Suppressor macrophage (primary cell): ENCODE results near the gene PNPLA3.

Experiments used
- DNase-seq, 4 experiments: peaks; one replicate each; pipeline ENCODE4 v3.0.0-alpha.2; 2020 to 2022

The PNPLA3 gene

DNA sequence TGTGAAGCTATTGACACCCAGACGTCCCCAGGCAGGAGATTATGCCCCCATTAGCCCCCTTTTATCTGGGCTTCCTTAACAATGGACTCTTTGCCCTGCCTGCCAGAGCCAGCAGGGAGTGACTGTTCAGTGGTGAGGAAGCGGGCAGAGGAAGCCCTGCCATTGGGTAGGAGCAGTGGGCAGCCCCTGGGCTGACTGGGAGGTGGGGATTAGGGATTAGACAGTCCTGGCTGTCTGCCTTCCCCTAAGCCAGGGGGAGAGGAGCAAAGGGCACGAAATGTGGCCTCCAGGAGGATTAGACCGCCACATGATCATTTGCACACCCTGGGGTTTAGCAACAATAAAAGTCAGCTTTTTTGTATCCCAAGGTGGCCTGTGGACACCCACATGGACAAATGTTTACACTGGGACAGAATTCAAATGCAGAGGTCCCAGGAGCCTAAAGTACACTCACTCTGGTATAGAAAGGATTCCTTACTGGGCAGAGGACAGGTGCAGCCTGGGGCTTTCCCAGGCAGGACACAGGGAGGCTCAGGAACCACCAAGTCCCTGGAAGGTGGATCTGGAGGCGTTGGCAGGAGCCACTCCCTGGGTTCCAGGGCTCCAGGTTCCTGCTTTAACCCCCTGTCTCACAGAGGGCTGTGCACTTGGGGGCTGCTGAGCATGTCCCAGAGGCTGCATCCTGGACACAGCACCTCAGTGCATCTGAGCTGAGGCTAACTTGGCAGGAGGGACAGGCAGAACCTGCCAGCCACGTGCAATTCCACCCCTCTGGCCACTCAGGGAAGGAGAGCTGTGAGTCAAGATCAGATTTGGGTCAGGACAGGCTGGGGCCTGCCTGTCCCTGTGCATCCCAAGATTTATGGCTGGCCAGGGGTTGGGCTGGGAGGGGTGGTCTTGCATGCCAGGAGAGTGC, 2.1 kb downstream of the PNPLA3 start:
- DNase-seq: peak; percentile 54 to 81 (median 66)

DNA sequence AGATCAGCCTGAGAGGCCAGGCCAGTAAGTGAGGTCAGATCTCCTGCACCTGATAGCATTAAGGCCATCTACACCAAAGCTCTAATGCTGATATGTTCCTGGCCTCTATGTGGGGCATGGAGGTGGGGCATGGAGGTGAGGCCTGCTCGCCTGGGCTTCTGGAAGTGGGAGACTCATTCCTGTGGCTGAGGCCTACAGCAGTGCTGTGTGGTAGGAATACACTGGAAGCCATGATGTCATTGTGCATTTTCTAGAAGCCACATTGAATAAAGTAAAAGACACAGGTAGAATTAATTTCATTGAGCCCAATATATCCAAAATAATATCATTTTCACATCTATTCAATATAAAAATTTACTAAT, 2.7 kb downstream of the PNPLA3 start:
- no peak for DNase-seq

DNA sequence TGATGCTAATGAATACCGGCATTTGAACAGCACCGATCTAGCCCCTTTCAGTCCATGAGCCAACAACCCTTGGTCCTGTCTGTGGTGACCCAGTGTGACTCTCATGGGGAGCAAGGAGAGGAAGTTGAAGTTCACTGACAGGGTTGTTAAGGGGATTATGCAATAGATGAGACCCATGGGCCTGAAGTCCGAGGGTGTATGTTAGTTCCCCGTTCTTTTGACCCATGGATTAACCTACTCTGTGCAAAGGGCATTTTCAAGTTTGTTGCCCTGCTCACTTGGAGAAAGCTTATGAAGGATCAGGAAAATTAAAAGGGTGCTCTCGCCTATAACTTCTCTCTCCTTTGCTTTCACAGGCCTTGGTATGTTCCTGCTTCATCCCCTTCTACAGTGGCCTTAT, 4.9 kb downstream of the PNPLA3 start:
- peak; percentile 75 to 95 (median 91) for DNase-seq

DNA sequence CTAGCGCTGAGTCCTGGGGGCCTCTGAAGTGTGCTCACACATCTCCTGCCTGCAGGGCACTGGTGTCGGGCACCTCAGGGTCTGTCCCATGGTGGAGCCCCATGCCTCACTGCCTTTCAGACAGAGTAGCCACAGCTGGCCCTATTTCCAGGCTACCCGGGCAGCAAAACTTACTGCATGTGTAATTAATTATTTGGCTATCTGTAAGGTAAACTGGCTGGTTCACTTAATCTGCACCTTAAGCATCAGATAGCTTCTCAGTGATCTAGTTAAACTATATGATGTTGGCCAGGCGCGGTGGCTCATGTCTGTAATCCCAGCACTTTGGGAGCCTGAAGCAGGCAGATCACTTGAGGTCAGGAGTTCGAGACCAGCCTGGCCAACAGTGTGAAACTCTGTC, 5.3 kb downstream of the PNPLA3 start:
- no peak for DNase-seq

DNA sequence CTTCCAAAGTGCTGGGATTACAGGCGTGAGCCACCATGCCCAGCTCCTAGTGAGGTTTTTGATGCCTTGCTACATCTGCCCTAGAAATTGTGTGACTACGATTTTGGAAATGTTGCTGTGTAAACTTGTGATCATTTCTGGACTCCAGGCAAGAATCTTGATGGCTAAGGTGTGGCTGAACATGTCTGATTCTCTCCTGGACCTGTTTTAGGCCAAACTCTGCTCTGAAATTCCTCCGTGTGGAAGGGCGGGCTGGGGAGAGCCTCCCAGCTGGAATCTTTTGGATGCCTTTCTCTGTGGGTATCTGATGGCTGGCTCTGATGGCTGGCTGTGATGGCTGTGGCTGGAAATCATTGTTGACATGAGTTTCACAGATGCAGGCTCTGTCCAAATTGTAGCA, 8.2 kb downstream of the PNPLA3 start:
- no peak for DNase-seq

DNA sequence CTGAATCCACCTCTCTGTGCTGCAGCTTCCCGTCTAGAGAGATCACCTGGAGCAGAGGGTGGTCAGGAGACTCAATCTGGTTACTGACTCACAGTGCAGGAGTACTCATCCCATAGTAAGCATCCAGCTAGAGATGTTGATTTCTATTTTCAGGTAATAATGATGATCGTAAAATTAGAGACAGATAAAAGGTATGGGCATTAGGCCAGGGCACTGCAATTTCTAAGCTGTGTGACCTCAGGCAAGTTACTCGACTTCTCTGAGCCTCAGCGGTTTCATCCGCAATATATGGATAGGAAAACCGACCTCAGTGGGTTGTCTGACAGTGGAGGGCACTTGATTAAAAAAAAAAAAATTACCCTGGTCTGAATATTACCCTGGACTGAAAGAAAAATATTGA, 17.8 kb downstream of the PNPLA3 start:
- no peak for DNase-seq

DNA sequence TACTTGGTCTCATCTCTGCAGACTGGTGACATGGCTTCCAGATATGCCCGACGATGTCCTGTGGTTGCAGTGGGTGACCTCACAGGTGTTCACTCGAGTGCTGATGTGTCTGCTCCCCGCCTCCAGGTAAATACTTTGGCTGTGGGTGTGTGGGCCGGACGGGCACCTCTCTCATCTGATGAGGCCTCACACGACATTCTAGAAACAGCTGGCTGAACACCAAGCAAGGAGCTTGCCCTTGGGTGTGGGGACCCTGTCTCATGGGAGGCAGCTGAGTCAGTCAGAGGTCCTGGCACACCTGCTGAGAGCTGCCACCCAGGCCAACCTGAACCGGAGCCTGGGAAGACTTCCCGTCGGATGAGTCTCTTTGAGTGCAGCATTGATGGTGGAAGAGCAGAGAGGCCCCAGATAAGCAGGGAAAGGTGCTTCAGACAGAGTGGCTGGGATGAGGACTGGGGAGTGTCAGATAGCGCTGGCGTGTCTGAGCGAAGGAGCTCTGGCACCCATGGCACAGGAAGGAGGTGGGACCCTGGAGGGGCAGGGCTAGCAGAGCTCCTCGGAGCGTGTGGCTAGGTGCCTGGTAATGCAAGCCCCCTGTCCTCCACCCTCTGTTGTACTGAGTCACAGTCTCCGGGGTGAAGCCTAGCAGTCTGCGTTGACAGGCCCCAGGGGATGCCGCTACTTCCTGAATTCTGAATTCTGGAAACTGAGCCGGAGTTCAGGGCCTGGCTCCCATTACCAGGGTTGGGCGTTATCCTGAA, 21.2 kb downstream of the PNPLA3 start:
- no peak for DNase-seq

DNA sequence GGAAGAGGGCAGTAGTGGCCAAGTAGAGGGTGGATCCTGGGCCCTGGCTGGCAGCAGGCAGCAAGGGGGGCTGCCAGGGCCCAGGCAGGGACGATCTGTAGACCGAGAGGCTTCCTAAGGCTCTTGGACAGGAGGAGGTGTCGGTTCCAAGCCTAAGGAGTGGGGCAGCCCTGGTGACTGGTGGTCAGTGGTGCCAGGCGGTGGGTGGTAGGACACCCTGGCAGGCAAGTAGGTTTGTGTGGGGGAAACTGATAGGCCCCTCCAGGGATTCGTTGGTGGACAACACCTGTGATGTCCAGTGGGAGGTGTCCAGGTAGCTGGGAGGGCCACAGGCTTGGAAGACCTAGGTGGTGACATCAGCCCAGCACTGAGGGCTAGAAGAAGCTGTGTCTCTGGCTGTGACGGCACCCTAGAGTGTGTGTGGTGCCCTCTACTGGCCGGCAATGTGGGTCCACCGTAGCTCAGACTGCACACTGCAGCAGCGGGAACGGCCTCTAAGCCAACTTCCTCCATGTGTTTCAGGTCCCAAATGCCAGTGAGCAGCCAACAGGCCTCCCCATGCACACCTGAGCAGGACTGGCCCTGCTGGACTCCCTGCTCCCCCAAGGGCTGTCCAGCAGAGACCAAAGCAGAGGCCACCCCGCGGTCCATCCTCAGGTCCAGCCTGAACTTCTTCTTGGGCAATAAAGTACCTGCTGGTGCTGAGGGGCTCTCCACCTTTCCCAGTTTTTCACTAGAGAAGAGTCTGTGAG, 22.2 kb downstream of the PNPLA3 start:
- DNase-seq: peak; percentile 86 to 93 (median 88)

DNA sequence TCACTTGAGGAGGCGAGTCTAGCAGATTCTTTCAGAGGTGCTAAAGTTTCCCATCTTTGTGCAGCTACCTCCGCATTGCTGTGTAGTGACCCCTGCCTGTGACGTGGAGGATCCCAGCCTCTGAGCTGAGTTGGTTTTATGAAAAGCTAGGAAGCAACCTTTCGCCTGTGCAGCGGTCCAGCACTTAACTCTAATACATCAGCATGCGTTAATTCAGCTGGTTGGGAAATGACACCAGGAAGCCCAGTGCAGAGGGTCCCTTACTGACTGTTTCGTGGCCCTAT, 22.7 kb downstream of the PNPLA3 start:
- peak in 2 of 4 experiments; percentile 12 for DNase-seq

DNA sequence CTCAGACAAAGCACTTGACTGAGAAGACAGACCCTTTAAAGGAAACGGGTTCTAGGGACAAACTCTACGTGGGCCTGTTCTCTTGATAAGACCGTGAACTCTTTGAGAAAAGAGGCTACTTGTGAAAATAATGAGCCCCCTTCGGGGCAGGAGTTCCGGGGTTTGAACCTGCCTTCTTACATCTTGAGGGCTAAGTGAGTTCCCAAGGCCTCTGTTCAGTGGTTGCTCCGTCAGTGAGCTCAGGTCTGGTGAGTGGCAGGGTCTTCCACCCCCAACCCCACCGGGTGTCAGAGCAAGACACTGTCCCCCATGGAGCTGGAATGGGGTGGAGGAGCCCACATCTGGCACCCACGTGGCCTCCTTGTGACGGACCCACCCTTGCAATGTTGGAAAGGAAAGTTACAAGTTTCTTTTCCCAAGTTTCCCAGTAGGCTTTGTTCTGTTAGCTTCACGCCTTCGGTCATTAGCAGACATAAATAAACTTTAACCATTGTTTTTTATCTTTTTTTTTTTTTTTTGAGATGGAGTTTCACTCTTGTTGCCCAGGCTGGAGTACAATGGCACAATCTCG, 25.3 kb downstream of the PNPLA3 start:
- no peak for DNase-seq

DNA sequence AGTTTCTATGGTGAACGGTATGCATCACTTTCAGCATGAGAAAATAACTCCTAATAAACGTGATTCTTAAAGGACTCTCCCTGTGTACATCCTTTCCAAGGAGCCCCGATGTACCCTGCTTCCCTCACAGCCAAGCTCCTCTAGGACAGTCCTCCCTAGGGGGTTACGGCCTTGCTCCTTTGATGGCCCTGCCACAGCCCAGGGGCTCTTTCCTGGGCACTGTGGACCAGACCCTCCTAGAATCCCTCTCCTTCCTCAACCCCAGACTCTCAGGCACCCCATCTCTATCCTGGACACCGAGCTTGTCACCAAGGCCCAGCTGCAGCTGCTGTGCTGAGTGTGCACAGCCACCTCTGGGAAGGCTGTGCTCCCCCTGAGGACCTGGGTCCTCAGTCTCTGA, 27.8 kb downstream of the PNPLA3 start:
- DNase-seq: no peak

DNA sequence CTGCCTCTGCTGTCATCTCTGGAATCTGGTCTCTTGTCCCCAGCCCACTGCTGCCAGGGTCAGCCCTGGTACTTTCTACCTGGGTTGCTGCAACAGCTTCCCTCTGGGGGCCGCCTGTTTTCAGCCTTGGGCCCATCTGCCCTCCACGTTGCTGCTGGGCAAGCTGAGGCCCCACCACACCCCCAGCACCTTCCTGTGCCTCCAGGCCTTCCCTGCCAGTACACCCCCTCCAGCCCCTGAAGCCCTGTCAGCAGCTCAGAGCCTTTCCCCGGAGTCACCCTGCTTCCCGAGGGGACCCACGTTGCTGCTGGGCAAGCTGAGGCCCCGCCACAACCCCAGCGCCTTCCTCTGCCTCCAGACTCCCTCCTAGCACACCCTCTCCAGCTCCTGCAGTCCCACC, 28.4 kb downstream of the PNPLA3 start:
- DNase-seq: no peak

DNA sequence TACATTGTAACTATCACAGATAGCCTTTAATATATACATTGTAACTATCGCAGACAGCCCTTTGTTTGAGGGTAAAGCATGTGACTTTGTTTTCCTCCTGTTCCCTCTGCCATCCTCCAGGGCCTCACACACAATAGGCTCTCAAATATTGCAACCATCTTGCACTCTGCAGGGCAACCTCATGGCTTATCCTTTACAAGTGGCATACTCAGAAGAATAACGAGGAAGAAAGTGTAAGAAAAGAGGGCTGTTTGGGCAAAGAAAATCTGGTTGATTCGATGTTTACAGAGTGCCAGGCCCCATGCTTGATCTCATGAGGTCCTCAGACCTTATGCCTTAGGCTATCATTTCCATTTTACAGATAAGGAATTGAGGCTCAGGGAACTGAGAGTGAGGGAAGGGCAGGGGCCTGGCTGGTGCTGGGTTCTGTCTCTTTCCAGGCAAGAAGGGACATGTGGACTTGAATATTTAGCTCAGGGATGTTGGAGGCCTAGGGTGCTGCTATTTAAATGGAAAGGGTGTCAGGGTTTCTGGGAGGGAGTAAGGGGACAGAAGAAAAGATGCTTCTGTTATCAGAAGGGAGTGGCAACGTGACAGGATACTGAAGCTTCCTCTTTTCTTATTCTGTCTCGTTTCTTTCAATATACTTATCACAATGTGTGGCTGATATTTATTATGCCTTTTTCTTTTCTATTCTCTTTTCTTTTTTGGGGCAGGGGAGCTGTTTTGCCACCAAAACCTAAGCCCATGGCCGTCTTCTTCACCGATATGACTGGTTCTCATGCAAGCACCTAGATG, 30.6 kb downstream of the PNPLA3 start:
- peak in 2 of 4 experiments; percentile 9 to 28 for DNase-seq

DNA sequence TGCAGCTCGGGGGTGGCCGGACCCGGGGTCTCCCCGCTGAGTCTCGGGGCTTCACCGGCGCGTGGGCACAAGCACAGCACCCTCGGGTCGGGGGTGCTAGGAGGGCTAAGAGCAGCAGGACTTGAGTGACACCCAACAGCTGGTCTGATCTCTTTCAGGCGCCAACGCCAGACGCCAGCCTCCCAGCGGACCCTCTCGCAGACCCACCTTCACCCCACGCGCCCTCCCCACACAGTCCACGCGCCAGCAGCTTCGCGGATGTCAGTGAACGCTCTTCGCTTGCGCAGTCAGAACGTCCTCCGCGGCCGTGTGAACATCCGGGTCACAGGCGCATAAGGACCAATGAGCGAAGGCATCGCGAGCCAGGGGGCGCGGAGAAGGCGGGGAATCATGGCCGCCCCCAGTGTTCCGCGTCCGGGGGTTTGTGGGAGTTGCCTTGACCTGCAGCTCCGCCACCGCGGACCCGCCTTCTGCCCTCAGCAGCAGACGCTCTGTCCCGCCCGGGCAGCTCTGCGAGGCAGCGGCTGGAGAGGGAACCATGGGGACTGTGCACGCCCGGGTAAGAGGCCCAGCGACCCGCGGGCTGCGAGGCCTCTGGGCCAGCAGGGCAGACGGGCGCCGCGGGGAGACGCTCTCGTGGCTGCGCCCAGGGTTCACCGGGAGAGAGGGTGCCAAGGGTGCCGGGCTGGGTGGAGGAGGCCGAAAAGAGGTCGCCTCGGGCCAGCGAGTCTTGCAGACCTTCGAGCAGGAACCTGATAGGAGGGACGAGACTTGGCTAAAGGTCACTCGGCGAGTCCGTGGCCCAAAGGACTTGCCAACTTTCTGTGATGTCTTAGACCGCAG, 31.7 kb downstream of the PNPLA3 start, which contains the start of gene SAMM50:
TSS of gene SAMM50 (plus strand) at position 403 of the 843 bp plus-strand sequence. CDS start at position 539, 136 bp downstream.
- peak; percentile 95 to 97 (median 96) for DNase-seq

DNA sequence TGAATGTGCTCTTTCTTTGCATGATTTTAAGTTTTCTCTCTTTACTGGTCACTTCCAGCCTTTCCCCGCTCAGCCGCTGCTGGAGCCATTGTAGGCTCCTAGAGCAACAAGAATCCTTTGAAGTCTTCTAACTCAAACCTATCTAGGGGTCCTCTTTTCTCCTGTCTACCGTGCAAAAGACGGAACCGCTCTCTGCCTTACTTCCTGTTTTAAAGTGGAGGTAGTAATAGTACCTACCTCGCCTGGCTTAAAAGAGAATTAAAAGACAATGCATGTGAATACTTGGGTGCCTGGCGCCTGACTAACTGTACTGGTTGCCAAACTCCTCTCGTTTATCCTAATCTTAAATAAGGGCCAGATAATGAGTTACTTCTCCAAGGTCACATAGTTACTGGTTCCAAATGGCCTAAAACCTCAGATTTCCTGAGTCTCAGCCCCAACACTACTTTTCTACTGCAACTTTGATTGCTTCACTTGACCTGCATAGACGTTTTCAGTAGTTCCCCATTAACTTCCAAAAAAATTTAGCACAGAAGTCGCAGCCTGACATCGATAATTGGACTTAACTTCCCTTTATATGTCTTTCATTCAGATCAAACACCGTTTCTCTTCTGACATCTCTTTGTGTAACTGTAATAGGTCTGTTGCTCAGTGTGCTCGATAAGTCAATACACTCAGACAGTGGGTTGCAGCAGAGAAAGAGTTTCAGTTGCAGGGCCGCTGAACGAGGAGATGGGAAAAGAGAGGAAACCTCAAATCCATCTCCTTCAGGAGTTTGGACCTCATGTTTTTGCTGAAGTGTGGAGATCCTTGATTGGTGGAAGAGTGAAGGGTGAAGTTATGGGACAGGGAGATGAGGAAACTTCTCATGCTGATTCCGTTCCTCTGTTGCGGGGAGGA, 32.5 kb downstream of the PNPLA3 start:
- peak; percentile 26 to 52 (median 42) for DNase-seq

DNA sequence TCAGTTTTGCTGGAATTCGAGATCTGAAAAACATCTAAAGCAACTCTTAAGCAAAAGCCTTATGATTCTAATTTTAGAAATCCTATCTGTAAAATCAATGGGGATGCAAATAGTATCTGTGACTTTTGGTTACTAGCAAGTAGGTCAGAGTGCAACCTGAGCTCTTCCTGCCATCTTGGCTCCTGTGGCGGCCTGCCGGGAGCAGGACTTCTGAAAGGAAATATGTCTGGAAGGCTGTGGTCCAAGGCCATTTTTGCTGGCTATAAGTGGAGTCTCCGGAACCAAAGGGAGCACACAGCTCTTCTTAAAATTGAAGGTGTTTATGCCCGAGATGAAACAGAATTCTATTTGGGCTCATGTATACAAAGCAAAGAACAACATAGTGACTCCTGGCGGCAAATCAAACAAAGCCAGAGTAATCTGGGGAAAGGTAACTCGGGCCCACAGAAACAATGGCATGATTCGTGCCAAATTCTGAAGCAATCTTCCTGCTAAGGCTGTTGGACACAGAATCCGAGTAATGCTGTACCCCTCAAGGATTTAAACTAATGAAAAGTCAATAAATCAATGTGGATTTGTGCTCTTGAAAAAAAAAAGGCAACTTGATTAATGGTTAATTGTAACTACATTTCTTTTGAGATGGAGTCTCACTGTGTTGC, 33.3 kb downstream of the PNPLA3 start:
- DNase-seq: no peak

DNA sequence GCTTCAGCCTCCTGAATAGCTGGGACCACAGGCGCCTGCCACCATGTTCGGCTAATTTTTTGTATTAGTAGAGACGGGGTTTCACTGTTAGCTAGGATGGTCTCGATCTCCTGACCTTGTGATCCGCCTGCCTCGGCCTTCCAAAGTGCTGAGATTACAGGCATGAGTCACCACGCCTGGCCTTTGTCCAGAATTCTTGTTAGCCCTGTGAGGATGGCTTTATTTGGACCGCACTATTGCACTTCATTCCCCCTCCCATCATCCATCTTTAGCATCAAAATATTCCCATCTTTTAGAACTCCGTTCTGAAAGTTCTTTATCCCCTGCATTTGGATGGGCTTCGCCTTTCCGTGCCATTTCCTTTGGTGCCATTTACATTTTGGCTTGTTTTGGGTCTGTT, 34.3 kb downstream of the PNPLA3 start:
- no peak for DNase-seq

DNA sequence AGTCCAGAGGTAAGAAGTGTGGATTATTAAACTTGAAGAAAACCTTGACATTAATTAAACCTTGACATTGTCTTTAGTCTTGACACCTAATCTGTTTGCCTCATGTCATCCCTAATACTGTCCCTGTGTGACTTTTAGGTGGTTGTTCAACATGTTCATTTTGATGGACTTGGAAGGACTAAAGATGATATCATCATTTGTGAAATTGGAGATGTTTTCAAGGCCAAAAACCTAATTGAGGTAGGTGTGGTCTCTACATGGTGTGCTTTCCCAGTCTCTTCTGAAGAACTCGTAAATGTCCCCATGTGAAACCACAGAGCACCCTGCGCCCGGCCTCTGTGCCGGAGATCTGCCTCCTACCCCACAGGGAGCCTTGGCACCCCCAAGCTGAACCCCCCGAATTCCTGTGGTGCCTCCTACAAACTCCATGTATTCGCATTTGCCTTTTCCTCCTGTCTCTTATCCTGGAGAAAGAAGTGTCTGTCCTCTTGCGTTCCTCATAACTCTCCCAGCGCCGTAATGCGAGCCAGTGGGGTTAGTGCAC, 40.8 kb downstream of the PNPLA3 start:
- DNase-seq: no peak

DNA sequence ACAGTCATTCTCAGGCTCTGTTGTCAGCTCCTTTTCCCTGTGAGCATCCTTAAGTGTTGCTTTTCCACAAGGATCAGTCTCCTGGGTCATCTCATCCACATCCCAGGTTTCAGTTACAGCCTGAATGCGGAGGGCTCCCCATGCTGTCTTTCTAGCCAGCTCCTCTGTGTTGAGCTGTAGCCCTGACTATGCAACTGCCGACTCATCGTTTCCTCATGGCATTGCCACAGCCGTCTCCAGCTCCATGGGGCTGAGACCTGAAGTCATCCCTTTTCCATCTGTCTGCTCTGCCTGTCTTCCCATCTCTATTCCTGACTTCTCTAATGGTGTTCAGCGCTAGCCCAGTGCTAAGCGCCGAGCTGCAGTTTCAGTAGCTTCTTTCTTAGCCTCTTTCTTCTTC, 43.5 kb downstream of the PNPLA3 start:
- DNase-seq: peak in 1 of 4 experiments; percentile 9
